ENCODE results near the gene LCLAT1.

DNA sequence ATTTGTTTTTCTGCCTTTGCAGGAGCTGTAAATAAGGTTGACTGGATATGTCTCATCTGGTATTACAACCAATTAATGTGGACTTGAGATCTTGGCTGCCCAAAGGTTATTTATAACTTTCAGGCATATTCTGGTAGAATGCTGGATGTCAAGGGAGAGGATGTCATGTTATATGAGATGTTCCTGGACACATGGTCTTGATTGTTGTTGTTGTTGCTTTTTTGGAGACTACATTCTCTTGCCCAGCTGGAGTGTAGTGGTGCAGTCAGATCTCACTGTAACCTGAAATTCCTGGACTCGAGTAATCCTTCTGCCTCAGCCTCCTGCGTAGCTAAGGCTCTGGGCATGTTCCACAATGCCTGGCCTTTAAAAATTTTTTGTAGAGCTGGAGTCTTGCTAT, 83.3 kb downstream of the LCLAT1 start:
- TF ChIP-seq, protein P1, sequence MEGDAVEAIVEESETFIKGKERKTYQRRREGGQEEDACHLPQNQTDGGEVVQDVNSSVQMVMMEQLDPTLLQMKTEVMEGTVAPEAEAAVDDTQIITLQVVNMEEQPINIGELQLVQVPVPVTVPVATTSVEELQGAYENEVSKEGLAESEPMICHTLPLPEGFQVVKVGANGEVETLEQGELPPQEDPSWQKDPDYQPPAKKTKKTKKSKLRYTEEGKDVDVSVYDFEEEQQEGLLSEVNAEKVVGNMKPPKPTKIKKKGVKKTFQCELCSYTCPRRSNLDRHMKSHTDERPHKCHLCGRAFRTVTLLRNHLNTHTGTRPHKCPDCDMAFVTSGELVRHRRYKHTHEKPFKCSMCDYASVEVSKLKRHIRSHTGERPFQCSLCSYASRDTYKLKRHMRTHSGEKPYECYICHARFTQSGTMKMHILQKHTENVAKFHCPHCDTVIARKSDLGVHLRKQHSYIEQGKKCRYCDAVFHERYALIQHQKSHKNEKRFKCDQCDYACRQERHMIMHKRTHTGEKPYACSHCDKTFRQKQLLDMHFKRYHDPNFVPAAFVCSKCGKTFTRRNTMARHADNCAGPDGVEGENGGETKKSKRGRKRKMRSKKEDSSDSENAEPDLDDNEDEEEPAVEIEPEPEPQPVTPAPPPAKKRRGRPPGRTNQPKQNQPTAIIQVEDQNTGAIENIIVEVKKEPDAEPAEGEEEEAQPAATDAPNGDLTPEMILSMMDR (conservative IDR thresholded peaks at IDR 0.05; ENCODE audit: low read length) = no peak
- TF ChIP-seq EZH2phosphoT487 (IDR thresholded peaks at IDR 0.05; ENCODE audit: borderline replicate concordance, low read depth, low read length) = no peak

All from OCI-LY7 (cell line).